IMR-90 (cell line): Measurements from ENCODE around the gene MMP10. TPM values are rescaled to one million over a fixed set of nuclear protein-coding genes. Genes with fewer than 3 reads are reported as not detected.

Source experiments
- ATAC-seq: fragments of 200-7000 bp; cut with Tn5 transposase; 2 replicates; pipeline ENCODE4 v1.9.1; 2020; ENCODE audit warnings: low read depth, mild to moderate bottlenecking, moderate library complexity
- BruUV-seq: library from RNA; stranded (reverse); fragments of 400-500 nt; replicated peaks from 2 replicates; lab custom pipeline; 2021; lab: Mats Ljungman, UMichigan
- CTCF ChIA-PET: fragments of 300-600 bp; formaldehyde crosslinking; extraction: SDS; loops from one replicate; lab custom pipeline; 2021; ENCODE audit warnings: antibody characterized with exemption; lab: Yijun Ruan, JAX
- POLR2A ChIA-PET: fragments of 300-600 bp; sonication (Branson Sonifier 250); formaldehyde crosslinking; loops from one replicate; lab custom pipeline; 2022; ENCODE audit warnings: antibody characterized with exemption; ENCODE audit not compliant: unreplicated experiment; lab: Charles Lee
- DNase-seq: peaks from one replicate; pipeline ENCODE4 v3.0.0; 2013
- H2AFZ ChIP-seq: replicated peaks from 2 replicates; pipeline ENCODE3; 2013; ENCODE audit warnings: low read length, mild to moderate bottlenecking; ENCODE audit not compliant: poor library complexity
- H2AK5ac ChIP-seq: 2 replicates; pipeline ENCODE4 v1.6.1; 2013; ENCODE audit warnings: low read depth, low read length, inconsistent platforms
- H2AK9ac ChIP-seq: replicated peaks from 2 replicates; pipeline ENCODE3; 2013; ENCODE audit warnings: mild to moderate bottlenecking, low read depth, low read length, moderate library complexity; ENCODE audit not compliant: poor library complexity
- H2BK120ac ChIP-seq: 2 replicates; pipeline ENCODE4 v1.6.1; 2013; ENCODE audit warnings: low read depth, low read length, inconsistent platforms
- H2BK15ac ChIP-seq: 3 replicates; pipeline ENCODE4 v1.6.1; 2013; ENCODE audit warnings: low read depth, low read length, inconsistent platforms
- H2BK20ac ChIP-seq: 2 replicates; pipeline ENCODE4 v1.6.1; 2013; ENCODE audit warnings: low read depth, mild to moderate bottlenecking, inconsistent platforms, low read length, moderate library complexity
- H2BK5ac ChIP-seq: 2 replicates; pipeline ENCODE4 v1.6.1; 2013; ENCODE audit warnings: mild to moderate bottlenecking, low read depth, low read length, inconsistent platforms; ENCODE audit not compliant: poor library complexity, severe bottlenecking
- H3K14ac ChIP-seq: replicated peaks from 2 replicates; pipeline ENCODE4 v1.6.1; 2013; ENCODE audit warnings: low read depth, low read length, inconsistent platforms
- H3K18ac ChIP-seq: 2 replicates; pipeline ENCODE4 v1.6.1; 2013; ENCODE audit warnings: low read depth, low read length, control low read depth
- H3K23ac ChIP-seq: 2 replicates; pipeline ENCODE4 v1.6.1; 2013; ENCODE audit warnings: low read depth, low read length, inconsistent platforms
- H3K27ac ChIP-seq: 2 replicates; pipeline ENCODE4 v1.5.1; 2013; ENCODE audit warnings: mild to moderate bottlenecking, control low read depth, low read length; ENCODE audit not compliant: insufficient read depth
- H3K27me3 ChIP-seq: 2 replicates; pipeline ENCODE4 v1.6.1; 2013; ENCODE audit warnings: low read length; ENCODE audit not compliant: control insufficient read depth, insufficient read depth
- H3K36me3 ChIP-seq: 2 replicates; pipeline ENCODE4 v1.6.1; 2013; ENCODE audit warnings: low read length, mixed read lengths; ENCODE audit not compliant: control insufficient read depth, insufficient read depth
- H3K4ac ChIP-seq: 2 replicates; pipeline ENCODE4 v1.6.1; 2013; ENCODE audit warnings: low read depth, low read length, inconsistent platforms
- H3K4me1 ChIP-seq: 2 replicates; pipeline ENCODE4 v1.6.1; 2013; ENCODE audit warnings: low read length, mixed read lengths; ENCODE audit not compliant: control insufficient read depth, insufficient read depth
- H3K4me2 ChIP-seq: 2 replicates; pipeline ENCODE4 v1.6.1; 2013; ENCODE audit warnings: low read depth, mild to moderate bottlenecking, control low read depth, low read length, moderate library complexity
- H3K4me3 ChIP-seq: 2 replicates; pipeline ENCODE4 v1.5.1; 2013; ENCODE audit warnings: low read depth, mild to moderate bottlenecking, control low read depth, low read length, moderate library complexity; ENCODE audit not compliant: insufficient read depth
- H3K56ac ChIP-seq: 2 replicates; pipeline ENCODE4 v1.6.1; 2013; ENCODE audit warnings: low read length, inconsistent platforms; ENCODE audit not compliant: insufficient read depth; ENCODE audit errors: extremely low read depth
- H3K79me1 ChIP-seq, 2 experiments: 2 replicates each; pipeline ENCODE4 v1.6.1; 2013; ENCODE audit warnings: low read length in 2 of 2, inconsistent platforms in 1 of 2, low read depth in 1 of 2
- H3K9ac ChIP-seq: 2 replicates; pipeline ENCODE4 v1.6.1; 2013; ENCODE audit warnings: low read depth, low read length, control low read depth
- H3K9me1 ChIP-seq: 2 replicates; pipeline ENCODE4 v1.6.1; 2013; ENCODE audit warnings: low read length, inconsistent platforms; ENCODE audit not compliant: insufficient read depth
- H3K9me3 ChIP-seq: 2 replicates; pipeline ENCODE4 v1.6.1; 2013; ENCODE audit warnings: low read length; ENCODE audit not compliant: control insufficient read depth, insufficient read depth
- H4K20me1 ChIP-seq: 2 replicates; pipeline ENCODE4 v1.6.1; 2013; ENCODE audit warnings: low read length, inconsistent platforms; ENCODE audit not compliant: insufficient read depth
- H4K5ac ChIP-seq: 2 replicates; pipeline ENCODE4 v1.6.1; 2013; ENCODE audit warnings: mild to moderate bottlenecking, low read depth, low read length, control low read depth
- H4K8ac ChIP-seq, 2 experiments: 2 replicates each; pipeline ENCODE4 v1.6.1; 2013; ENCODE audit warnings: low read depth in 2 of 2, low read length in 2 of 2, control low read depth in 1 of 2, inconsistent platforms in 1 of 2
- H4K91ac ChIP-seq: 2 replicates; pipeline ENCODE4 v1.6.1; 2013; ENCODE audit warnings: low read depth, low read length, inconsistent platforms; ENCODE audit not compliant: insufficient read depth
- BHLHE40 ChIP-seq: fragments of 150-350 bp; IDR thresholded peaks from 2 replicates; pipeline ENCODE4 v1.6.1; 2016; ENCODE audit warnings: mild to moderate bottlenecking, low read depth, low read length
- CEBPB ChIP-seq: IDR thresholded peaks from 2 replicates; pipeline ENCODE4 v1.6.1; 2012; ENCODE audit warnings: low read depth, low read length, improper control_type of control experiment
- CHD1 ChIP-seq: IDR thresholded peaks from 2 replicates; pipeline ENCODE4 v1.6.1; 2012; ENCODE audit warnings: low read depth, low read length, improper control_type of control experiment
- CTCF ChIP-seq: conservative IDR thresholded peaks from 2 replicates; pipeline ENCODE4 v1.5.1; 2012; ENCODE audit warnings: mild to moderate bottlenecking, low read depth, low read length, improper control_type of control experiment
- ELK1 ChIP-seq: fragments of 150-350 bp; IDR thresholded peaks from 2 replicates; pipeline ENCODE4 v1.6.1; 2016; ENCODE audit warnings: low read depth, mild to moderate bottlenecking, low read length, moderate library complexity, borderline replicate concordance
- FOS ChIP-seq: fragments of 150-350 bp; IDR thresholded peaks from 2 replicates; pipeline ENCODE4 v1.6.1; 2016; ENCODE audit warnings: low read depth, low read length
- MAFK ChIP-seq: IDR thresholded peaks from 2 replicates; pipeline ENCODE4 v1.6.1; 2012; ENCODE audit warnings: low read depth, low read length, improper control_type of control experiment
- MAZ ChIP-seq: IDR thresholded peaks from 2 replicates; pipeline ENCODE4 v1.6.1; 2012; ENCODE audit warnings: low read depth, mild to moderate bottlenecking, low read length, improper control_type of control experiment, moderate library complexity, borderline replicate concordance
- MXI1 ChIP-seq: IDR thresholded peaks from 2 replicates; pipeline ENCODE4 v1.6.1; 2012; ENCODE audit warnings: low read depth, mild to moderate bottlenecking, low read length, moderate library complexity, borderline replicate concordance
- NFE2L2 ChIP-seq: fragments of 150-350 bp; IDR thresholded peaks from 2 replicates; pipeline ENCODE4 v1.6.1; 2016; ENCODE audit warnings: low read depth, mild to moderate bottlenecking, low read length
- POLR2A ChIP-seq: IDR thresholded peaks from 2 replicates; pipeline ENCODE4 v1.6.1; 2012; ENCODE audit warnings: mild to moderate bottlenecking, low read depth, low read length
- RAD21 ChIP-seq: IDR thresholded peaks from 2 replicates; pipeline ENCODE4 v1.6.1; 2012; ENCODE audit warnings: low read length, improper control_type of control experiment
- RCOR1 ChIP-seq: IDR thresholded peaks from 2 replicates; pipeline ENCODE4 v1.6.1; 2012; ENCODE audit warnings: mild to moderate bottlenecking, low read length, improper control_type of control experiment; ENCODE audit not compliant: insufficient replicate concordance
- RFX5 ChIP-seq: IDR thresholded peaks from 2 replicates; pipeline ENCODE4 v1.8.0; 2012; ENCODE audit warnings: low read depth, mild to moderate bottlenecking, low read length, moderate library complexity
- SMC3 ChIP-seq: fragments of 150-350 bp; IDR thresholded peaks from 2 replicates; pipeline ENCODE4 v1.6.1; 2016; ENCODE audit warnings: low read depth, mild to moderate bottlenecking, antibody characterized with exemption, low read length, moderate library complexity
- USF2 ChIP-seq: fragments of 150-350 bp; IDR thresholded peaks from 2 replicates; pipeline ENCODE4 v1.6.1; 2017; ENCODE audit warnings: mild to moderate bottlenecking, antibody characterized with exemption, low read length, low read depth
- WGBS, 2 experiments: methylation state at CpG; one replicate each; pipeline versions ENCODE4 v1.1.5 to v1.1.7; 2013; ENCODE audit warnings: missing lambda C conversion rate in 2 of 2; ENCODE audit not compliant: insufficient read length in 1 of 2; ENCODE audit errors: extremely low coverage in 2 of 2; 5-methylcytosine and 5-hydroxymethylcytosine counted together
- dilution Hi-C: fragments of 300-500 bp; cut with HindIII; formaldehyde crosslinking; loops from one replicate; pipeline ENCODE4 v1.14.3; 2018; ENCODE audit warnings: low sequenced_read_pairs; ENCODE audit not compliant: unreplicated experiment
- in situ Hi-C: fragments of 300-500 bp; cut with MboI; formaldehyde crosslinking; loops from 3 replicates; pipeline ENCODE4 v1.14.3; 2019; ENCODE audit warnings: low sequenced_read_pairs, inconsistent platforms, mixed read lengths
- intact Hi-C: fragments of 100-400 bp; cut with micrococcal nuclease; formaldehyde crosslinking; loops from 2 replicates; pipeline ENCODE4 v1.10.0; 2022
- polyA plus RNA-seq, 3 experiments: library from polyadenylated mRNA; depleted of rRNA; stranded (reverse); fragments of >200 nt; gene quantifications; 2 replicates each; pipeline ENCODE4 v1.2.3, GENCODE V29; 2012; ENCODE audit warnings: low replicate concordance in 1 of 3
- total RNA-seq: library from RNA; depleted of rRNA; stranded (reverse); fragments of >200 nt; gene quantifications from 2 replicates; pipeline ENCODE4 v1.2.3, GENCODE V29; 2012

MMP10 gene
- total and polyA plus RNA-seq, 2 of the 4 experiments (the other 2 are of a cell fraction): not detected

- no peak overlapping the region for H3K56ac ChIP-seq
- no peaks in the 10 kb centered on the region for H3K79me1 ChIP-seq
- no peak overlapping the region for H3K27ac ChIP-seq
- dilution Hi-C loops: no loop called here
- no peak overlapping the region for H4K5ac ChIP-seq
- H2BK5ac ChIP-seq: no peak overlapping the region
- no peak overlapping the region for H3K14ac ChIP-seq
- DNase-seq (no peak), ATAC-seq (no peak)
- H3K9me3 ChIP-seq: no peaks in the 10 kb centered on the region
- H4K91ac ChIP-seq: no peak overlapping the region
- intact Hi-C loops: no loop called here
- no peaks in the 10 kb centered on the region for H4K20me1 ChIP-seq
- BruUV-seq: no TSS peak
- H3K27me3 ChIP-seq: no peaks in the 10 kb centered on the region
- no peak overlapping the region for H2AK9ac ChIP-seq
- TF ChIP-seq FOS (no peak), SMC3 (no peak), MAFK (no peak), CEBPB (no peak), CHD1 (no peak), CTCF (no peak), ELK1 (no peak), RCOR1 (no peak), MXI1 (no peak), RAD21 (no peak), MAZ (no peak), USF2 (no peak), RFX5 (no peak), NFE2L2 (no peak), POLR2A (no peak), BHLHE40 (no peak)
- H3K4me1 ChIP-seq: no peaks in the 10 kb centered on the region
- H2AK5ac ChIP-seq: no peak overlapping the region
- H3K9ac ChIP-seq: no peak overlapping the region
- no peak overlapping the region for H2BK15ac ChIP-seq
- H3K18ac ChIP-seq: no peak overlapping the region
- CTCF ChIA-PET: no interaction called here
- WGBS, 2 experiments: 75% methylated on average over 2 of the region's 3 CpGs; no CpG with 5 or more reads in 1 of the 2 experiments
- no peak overlapping the region for H3K4ac ChIP-seq
- in situ Hi-C loops: no loop called here
- H3K9me1 ChIP-seq: peaks cover 3% of the 10 kb centered on the region; the same call in 1 of the 2 replicates
- H2BK20ac ChIP-seq: no peak overlapping the region
- H2BK120ac ChIP-seq: no peak overlapping the region
- H3K36me3 ChIP-seq: no peaks in the 10 kb centered on the region
- H3K4me2 ChIP-seq: no peak overlapping the region
- H4K8ac ChIP-seq: no peak overlapping the region
- H2AFZ ChIP-seq: no peak overlapping the region
- no peak overlapping the region for H3K4me3 ChIP-seq
- POLR2A ChIA-PET: no interaction called here
- no peak overlapping the region for H3K23ac ChIP-seq
Measured at GRCh38 chr11:102784380-102784779, 4.0 kb upstream of the MMP10 start.
